Psoas muscle (tissue), 8 donors: Measurements from ENCODE around the gene MT1M. TPM values are rescaled to one million over a fixed set of nuclear protein-coding genes. Genes with fewer than 3 reads are reported as not detected.

ENCODE experiments used
- ATAC-seq, 4 donors: fragments of 200-7000 bp; cut with Tn5 transposase; one replicate each; pipeline ENCODE4 v1.9.1; 2020; ENCODE audit warnings: moderate library complexity in 3 of 4, mild to moderate bottlenecking in 2 of 4
- DNase-seq, 2 donors: peaks; one replicate each; pipeline ENCODE4 v3.0.0-alpha.2; 2020
- H3K27ac ChIP-seq: fragments of 200-600 bp; one replicate; pipeline ENCODE4 v1.8.0; 2022
- H3K27me3 ChIP-seq, 3 donors: fragments of 200-600 bp in 1 of 3; one replicate each; pipeline versions ENCODE4 v1.6.1 to v1.8.0; 2013 to 2022; ENCODE audit warnings: low read length in 2 of 3, mild to moderate bottlenecking in 2 of 3, moderate library complexity in 1 of 3; ENCODE audit not compliant: insufficient read depth in 3 of 3
- H3K36me3 ChIP-seq, 2 donors: fragments of 200-600 bp in 1 of 2; one replicate each; pipeline versions ENCODE4 v1.6.1 to v1.8.0; 2013 to 2022; ENCODE audit warnings: low read depth in 1 of 2, mild to moderate bottlenecking in 1 of 2, moderate library complexity in 1 of 2; ENCODE audit not compliant: insufficient read depth in 1 of 2
- H3K4me1 ChIP-seq: fragments of 200-600 bp; one replicate; pipeline ENCODE4 v1.8.0; 2022
- H3K4me3 ChIP-seq: fragments of 200-600 bp; one replicate; pipeline ENCODE4 v1.8.0; 2022; ENCODE audit warnings: mild to moderate bottlenecking
- H3K9me3 ChIP-seq: fragments of 200-600 bp; one replicate; pipeline ENCODE4 v1.8.0; 2022
- CTCF ChIP-seq: fragments of 200-600 bp; IDR thresholded peaks from one replicate; pipeline ENCODE4 v1.8.0; 2022; ENCODE audit warnings: antibody characterized with exemption
- WGBS, 3 donors: extraction: QIAGEN DNeasy Blood & Tissue Kit; methylation state at CpG; one replicate each; pipeline versions ENCODE4 v1.1.6 to v1.1.7; 2013; 5-methylcytosine and 5-hydroxymethylcytosine counted together
- intact Hi-C, 2 donors: fragments of 100-400 bp; cut with DNase I; formaldehyde crosslinking; loops; one replicate each; pipeline versions ENCODE4 v1.11.0 to v1.14.2; 2022
- polyA plus RNA-seq, 3 donors: library from polyadenylated mRNA; stranded (reverse); fragments of 200-250 nt; gene quantifications; one replicate each; pipeline ENCODE4 v1.2.3, GENCODE V29; 2013
- total RNA-seq, 4 donors: library from RNA; stranded (reverse); fragmentation: NEBNext Ultra II Directional in 2 of 4; extraction: Animal tissue kit (Norgen Biotek cat#: 25700) in 2 of 4; gene quantifications; one replicate each; pipeline versions ENCODE4 v1.2.1 to v1.2.4, GENCODE V29; 2021 to 2023
- donor health status: healthy with polysubstance abuse.
- donor health status: DM: no; HTN: no; CAD: no; lungs with moderate emphysema.
- donor health status: Bipolar disorder and iron deficiency.
- donor health status: healthy.
- donor health status: DM: yes; HTN: yes; CAD: no.
- donor health status: DM: no; HTN: no; CAD: no.
- donor health status: DM: no; HTN: no; CAD: no.
- donor health status: DM: yes; HTN: yes; CAD: no.

MT1M gene
- total and polyA plus RNA-seq, 7 donors, result 1.4 to 569 (median 22.8) TPM

DNA sequence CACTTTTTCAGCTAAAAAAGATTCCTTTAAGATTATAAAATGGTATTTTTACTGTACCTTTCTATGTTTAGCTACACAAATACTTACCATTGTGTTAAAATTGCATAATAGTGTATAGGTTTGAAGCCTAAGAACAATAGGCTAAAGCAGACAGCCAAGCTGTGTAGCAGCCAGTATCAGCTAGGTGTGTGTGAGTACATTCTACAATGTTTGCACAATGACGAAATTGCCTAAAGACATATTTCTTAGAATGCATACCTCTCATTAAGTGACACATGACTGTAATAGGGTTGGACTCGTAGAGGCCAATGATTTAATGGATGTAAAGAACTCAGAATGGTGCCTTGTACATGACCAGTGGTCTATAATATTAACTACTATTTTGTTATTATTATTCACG is 17.4 kb downstream of the MT1M start:
- H3K9me3 ChIP-seq, result no peaks in the 10 kb centered on the region
- no peak for TF ChIP-seq CTCF
- no peak for ATAC-seq
- H3K27me3 ChIP-seq, result peaks cover 0 to 6% (median 0%) of the 10 kb centered on the region in 3 donors
- intact Hi-C loops, result no loop called here
- H3K36me3 ChIP-seq, result no peaks in the 10 kb centered on the region
- no peak overlapping the region for H3K4me3 ChIP-seq
- H3K4me1 ChIP-seq, result no peaks in the 10 kb centered on the region
- WGBS, 3 donors, result 85 to 90% (median 87%) methylated on average over 3 of the region's 3 CpGs
- no peak overlapping the region for H3K27ac ChIP-seq
- no peak for DNase-seq

- H3K27ac ChIP-seq, result no peak within 1 kb of the TSS
- intact Hi-C loops, result no loop called here
- H3K9me3 ChIP-seq, result no peaks in the 10 kb centered on the region
- no peaks in the 10 kb centered on the region for H3K36me3 ChIP-seq
- 57 to 81% (median 76%) methylated on average over 7 of the region's 7 CpGs for WGBS, 3 donors
- ATAC-seq (no peak), DNase-seq (no peak)
- no peak for TF ChIP-seq CTCF
- no peak within 1 kb of the TSS for H3K4me3 ChIP-seq
- no peaks in the 10 kb centered on the region for H3K4me1 ChIP-seq
- peaks cover 0 to 6% (median 0%) of the 10 kb centered on the region in 3 donors for H3K27me3 ChIP-seq
Measured at GRCh38 chr16:56651586-56651985, 19.1 kb downstream of the MT1M start, which contains the start of gene MT1B. Gene MT1B (plus strand): TSS chr16:56651886. CDS start chr16:56651954, 68 bp downstream.

- no peak overlapping the region for H3K4me3 ChIP-seq
- no peaks in the 10 kb centered on the region for H3K36me3 ChIP-seq
- no peak overlapping the region for H3K27ac ChIP-seq
- WGBS, 3 donors, result 36 to 56% (median 38%) methylated on average over 1 of the region's 1 CpG
- intact Hi-C loops, result no loop called here
- DNase-seq (no peak), ATAC-seq (no peak)
- peaks cover 0 to 6% (median 0%) of the 10 kb centered on the region in 3 donors for H3K27me3 ChIP-seq
- H3K9me3 ChIP-seq, result no peaks in the 10 kb centered on the region
- TF ChIP-seq CTCF, result no peak
- H3K4me1 ChIP-seq, result no peaks in the 10 kb centered on the region
Measured at GRCh38 chr16:56652600-56652999, 20.1 kb downstream of the MT1M start.

- Histone ChIP-seq H3K4me1 (no peaks in the 10 kb centered on the region), H3K4me3 (no peak overlapping the region), H3K36me3 (no peaks in the 10 kb centered on the region), H3K27me3 (peaks cover 0 to 4% (median 0%) of the 10 kb centered on the region in 3 donors), H3K27ac (no peak overlapping the region), H3K9me3 (no peaks in the 10 kb centered on the region)
- WGBS, 3 donors, result 77 to 81% (median 79%) methylated on average over 7 of the region's 7 CpGs
- DNase-seq (no peak), ATAC-seq (no peak)
- intact Hi-C loops, result no loop called here
- TF ChIP-seq CTCF, result no peak
Measured at GRCh38 chr16:56653218-56653617, 20.8 kb downstream of the MT1M start.
